ENCODE data around the gene PRDM16.

- TF ChIP-seq, protein P1, sequence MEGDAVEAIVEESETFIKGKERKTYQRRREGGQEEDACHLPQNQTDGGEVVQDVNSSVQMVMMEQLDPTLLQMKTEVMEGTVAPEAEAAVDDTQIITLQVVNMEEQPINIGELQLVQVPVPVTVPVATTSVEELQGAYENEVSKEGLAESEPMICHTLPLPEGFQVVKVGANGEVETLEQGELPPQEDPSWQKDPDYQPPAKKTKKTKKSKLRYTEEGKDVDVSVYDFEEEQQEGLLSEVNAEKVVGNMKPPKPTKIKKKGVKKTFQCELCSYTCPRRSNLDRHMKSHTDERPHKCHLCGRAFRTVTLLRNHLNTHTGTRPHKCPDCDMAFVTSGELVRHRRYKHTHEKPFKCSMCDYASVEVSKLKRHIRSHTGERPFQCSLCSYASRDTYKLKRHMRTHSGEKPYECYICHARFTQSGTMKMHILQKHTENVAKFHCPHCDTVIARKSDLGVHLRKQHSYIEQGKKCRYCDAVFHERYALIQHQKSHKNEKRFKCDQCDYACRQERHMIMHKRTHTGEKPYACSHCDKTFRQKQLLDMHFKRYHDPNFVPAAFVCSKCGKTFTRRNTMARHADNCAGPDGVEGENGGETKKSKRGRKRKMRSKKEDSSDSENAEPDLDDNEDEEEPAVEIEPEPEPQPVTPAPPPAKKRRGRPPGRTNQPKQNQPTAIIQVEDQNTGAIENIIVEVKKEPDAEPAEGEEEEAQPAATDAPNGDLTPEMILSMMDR (IDR thresholded peaks at IDR 0.05): no peak
- TF ChIP-seq POLR2A (IDR thresholded peaks at IDR 0.05): no peak
Observed at GRCh38 chr1:3457910-3458883, 389.2 kb downstream of the PRDM16 start.

Measured in testis (tissue), 2 donors.